ENCODE measurements around the gene SYTL2. TPM values are rescaled to one million over a fixed set of nuclear protein-coding genes. Genes with fewer than 3 reads are reported as not detected.

Gene SYTL2
- total RNA-seq, 6 experiments from 2014 or later, result 23.2 to 39.5 (median 27.4) TPM

DNA sequence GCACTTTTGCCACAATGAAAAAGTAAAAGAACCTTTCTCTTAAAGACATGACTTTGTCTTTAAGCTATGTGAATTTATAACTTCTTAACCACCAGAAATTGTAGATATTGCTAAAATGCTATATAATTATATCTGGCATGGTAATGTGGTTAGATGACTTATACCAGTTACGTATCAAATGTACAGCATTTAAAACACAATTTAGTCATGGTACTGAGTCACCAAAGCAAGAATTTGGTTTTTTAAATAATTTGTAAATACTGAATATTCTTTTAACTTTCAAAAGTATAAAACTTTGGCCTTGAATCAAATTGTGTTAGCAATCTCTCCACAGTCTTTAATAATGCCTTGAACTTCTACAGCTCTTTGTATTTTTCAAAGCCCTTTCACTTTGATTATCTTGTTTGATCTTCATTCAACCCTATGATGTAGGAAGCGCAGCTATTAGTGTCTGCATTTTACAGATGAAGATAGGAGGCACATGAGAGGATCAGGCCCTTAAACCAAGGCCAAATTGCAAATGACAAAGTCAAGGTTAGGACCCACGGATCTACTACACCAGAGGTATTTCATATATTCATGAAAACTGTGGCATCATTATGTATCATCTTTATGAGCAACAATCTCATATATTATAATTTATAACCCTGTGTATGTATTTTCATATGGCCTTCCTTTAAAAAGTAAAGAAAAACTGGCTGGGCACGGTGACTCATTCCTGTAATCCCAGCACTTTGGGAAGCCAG, 4.4 kb upstream of the SYTL2 start:
- Mint-ChIP-seq H3K27me3 (ENCODE audit: insufficient read depth) (peaks cover 8% of the 10 kb centered on the region), H3K27ac (peak overlapping the region; percentile 94), H3K9me3 (no peaks in the 10 kb centered on the region), H3K36me3 (ENCODE audit: low read depth) (0 out of 2 replicates have a peak, but pooled peaks cover 11% of the 10 kb centered on the region), H3K4me3 (peak overlapping the region; percentile 73), H3K4me1 (ENCODE audit: low read depth) (peaks cover 49% of the 10 kb centered on the region)
- TF ChIP-seq, protein P1, sequence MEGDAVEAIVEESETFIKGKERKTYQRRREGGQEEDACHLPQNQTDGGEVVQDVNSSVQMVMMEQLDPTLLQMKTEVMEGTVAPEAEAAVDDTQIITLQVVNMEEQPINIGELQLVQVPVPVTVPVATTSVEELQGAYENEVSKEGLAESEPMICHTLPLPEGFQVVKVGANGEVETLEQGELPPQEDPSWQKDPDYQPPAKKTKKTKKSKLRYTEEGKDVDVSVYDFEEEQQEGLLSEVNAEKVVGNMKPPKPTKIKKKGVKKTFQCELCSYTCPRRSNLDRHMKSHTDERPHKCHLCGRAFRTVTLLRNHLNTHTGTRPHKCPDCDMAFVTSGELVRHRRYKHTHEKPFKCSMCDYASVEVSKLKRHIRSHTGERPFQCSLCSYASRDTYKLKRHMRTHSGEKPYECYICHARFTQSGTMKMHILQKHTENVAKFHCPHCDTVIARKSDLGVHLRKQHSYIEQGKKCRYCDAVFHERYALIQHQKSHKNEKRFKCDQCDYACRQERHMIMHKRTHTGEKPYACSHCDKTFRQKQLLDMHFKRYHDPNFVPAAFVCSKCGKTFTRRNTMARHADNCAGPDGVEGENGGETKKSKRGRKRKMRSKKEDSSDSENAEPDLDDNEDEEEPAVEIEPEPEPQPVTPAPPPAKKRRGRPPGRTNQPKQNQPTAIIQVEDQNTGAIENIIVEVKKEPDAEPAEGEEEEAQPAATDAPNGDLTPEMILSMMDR (IDR thresholded peaks at IDR 0.05), result no peak
- DNase-seq, result peak; percentile 88

DNA sequence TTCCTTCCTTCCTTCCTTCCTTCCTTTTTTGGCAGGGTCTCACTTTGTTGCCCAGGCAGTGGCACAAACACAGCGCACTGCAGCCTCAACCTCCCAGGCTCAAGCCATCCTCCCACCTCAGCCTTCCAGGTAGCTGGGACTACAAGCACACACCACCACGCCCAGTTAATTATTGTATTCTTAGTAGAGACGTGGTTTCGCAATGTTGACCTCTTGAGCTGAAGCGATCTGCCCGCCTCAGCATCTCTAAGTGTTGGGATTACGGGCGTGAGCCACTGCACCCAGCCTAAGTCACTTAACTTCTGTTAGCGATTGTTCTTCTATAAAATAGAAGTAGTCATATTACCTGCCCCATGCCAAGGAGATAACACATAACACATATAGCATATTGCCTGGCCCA, 2.8 kb upstream of the SYTL2 start:
- Mint-ChIP-seq H3K27me3 (ENCODE audit: insufficient read depth) (peaks cover 8% of the 10 kb centered on the region), H3K27ac (no peak overlapping the region), H3K36me3 (ENCODE audit: low read depth) (0 out of 2 replicates have a peak, but pooled peaks cover 11% of the 10 kb centered on the region), H3K9me3 (no peaks in the 10 kb centered on the region), H3K4me1 (ENCODE audit: low read depth) (peaks cover 65% of the 10 kb centered on the region), H3K4me3 (no peak overlapping the region)
- TF ChIP-seq, protein P1 (IDR thresholded peaks at IDR 0.05), result no peak
- DNase-seq, result no peak

GRCh38 chr11:85811624-85812023, 683 bp upstream of the SYTL2 start:
- peaks cover 8% of the 10 kb centered on the region for H3K27me3 Mint-ChIP-seq (ENCODE audit: insufficient read depth)
- no peaks in the 10 kb centered on the region for H3K9me3 Mint-ChIP-seq
- H3K4me3 Mint-ChIP-seq, result peak overlapping the region; percentile 85

GRCh38 chr11:85810521-85810870, 445 bp downstream of the SYTL2 start:
- peaks cover 70% of the 10 kb centered on the region for H3K4me1 Mint-ChIP-seq (ENCODE audit: low read depth)
- H3K27ac Mint-ChIP-seq, result no peak overlapping the region
- H3K27me3 Mint-ChIP-seq (ENCODE audit: insufficient read depth), result peaks cover 8% of the 10 kb centered on the region
- TF ChIP-seq, protein P1 (IDR thresholded peaks at IDR 0.05), result no peak
- DNase-seq, result no peak
- H3K9me3 Mint-ChIP-seq, result no peaks in the 10 kb centered on the region
- H3K36me3 Mint-ChIP-seq (ENCODE audit: low read depth), result 0 out of 2 replicates have a peak, but pooled peaks cover 11% of the 10 kb centered on the region
- peak overlapping the region; percentile 85 for H3K4me3 Mint-ChIP-seq

More at GRCh38 chr11:85811624-85812023, 683 bp upstream of the SYTL2 start:
- Mint-ChIP-seq H3K4me1 (ENCODE audit: low read depth) (peaks cover 70% of the 10 kb centered on the region), H3K36me3 (ENCODE audit: low read depth) (0 out of 2 replicates have a peak, but pooled peaks cover 11% of the 10 kb centered on the region), H3K27ac (peak overlapping the region; percentile 40; the same call in 1 of the 2 replicates)
- no peak for DNase-seq
- TF ChIP-seq, protein P1 (IDR thresholded peaks at IDR 0.05), result no peak

DNA sequence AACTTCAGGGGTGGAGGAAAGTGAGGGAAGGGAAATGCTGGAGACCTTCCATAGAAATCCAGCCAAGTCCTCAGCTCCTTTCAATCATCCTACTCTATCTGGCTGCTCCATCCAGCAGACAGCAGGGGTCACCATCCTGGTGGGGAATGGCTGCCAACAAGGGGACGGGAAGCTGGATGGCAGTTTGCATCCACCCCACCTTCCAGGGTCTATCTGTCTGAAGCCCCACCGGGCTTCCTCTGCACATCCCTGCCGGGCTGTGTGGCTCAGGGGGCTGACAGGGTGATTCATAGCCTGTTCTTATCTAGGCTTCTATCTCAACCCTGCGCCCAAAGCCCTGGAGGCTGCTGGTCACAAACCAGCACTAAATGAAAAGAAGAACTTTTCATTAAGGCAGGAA, 1.1 kb downstream of the SYTL2 start:
- Mint-ChIP-seq H3K9me3 (no peaks in the 10 kb centered on the region), H3K27ac (no peak overlapping the region), H3K4me3 (peak overlapping the region; percentile 85), H3K36me3 (ENCODE audit: low read depth) (0 out of 2 replicates have a peak, but pooled peaks cover 11% of the 10 kb centered on the region), H3K27me3 (ENCODE audit: insufficient read depth) (peaks cover 8% of the 10 kb centered on the region), H3K4me1 (ENCODE audit: low read depth) (peaks cover 71% of the 10 kb centered on the region)
- TF ChIP-seq, protein P1 (IDR thresholded peaks at IDR 0.05), result peak; percentile 45
- DNase-seq, result peak; percentile 29
